Endothelial cell of umbilical vein (primary cell): ENCODE data around the gene SERF1B. TPM values are rescaled to one million over a fixed set of nuclear protein-coding genes. Genes with fewer than 3 reads are reported as not detected.
"Not testable (repeated sequence)": the region's sequence is repeated elsewhere in the genome, so short reads cannot be mapped to it uniquely, and the experiment has no call there.

ENCODE experiments used
- BruUV-seq: library from RNA; stranded (reverse); fragments of 400-500 nt; replicated peaks from 2 replicates; lab custom pipeline; 2021; lab: Mats Ljungman, UMichigan
- CTCF ChIA-PET: fragments of 300-600, 350-600 bp; sonication (Branson Sonifier 250); formaldehyde crosslinking; loops from one replicate; lab custom pipeline; 2021; ENCODE audit warnings: antibody characterized with exemption, inconsistent platforms; lab: Charles Lee
- POLR2A ChIA-PET: fragments of 300-600, 350-600 bp; sonication (Branson Sonifier 250); formaldehyde crosslinking; loops from one replicate; lab custom pipeline; 2021; ENCODE audit warnings: antibody characterized with exemption, inconsistent platforms; lab: Charles Lee
- DNase-seq: peaks from one replicate; pipeline ENCODE4 v3.0.0-alpha.2; 2011; ENCODE audit warnings: low read depth, low spot score
- FAIRE-seq: peaks from 2 replicates; lab custom pipeline; 2011; peaks lifted over from hg19 to GRCh38; lab: Jason Lieb, UNC
- H2AFZ ChIP-seq: 2 replicates; pipeline ENCODE4 v1.6.0; 2012; ENCODE audit warnings: low read depth, low read length, control low read depth, inconsistent platforms
- H3K27ac ChIP-seq: 2 replicates; pipeline ENCODE4 v1.5.1; 2011; ENCODE audit warnings: low read depth, mild to moderate bottlenecking, control low read depth, low read length, moderate library complexity; ENCODE audit not compliant: insufficient read depth
- H3K27me3 ChIP-seq, 2 experiments: 2 replicates each; pipeline versions ENCODE4 v1.6.0 to v1.6.1; 2011; ENCODE audit warnings: low read length in 2 of 2, mixed read lengths in 1 of 2; ENCODE audit not compliant: control insufficient read depth in 2 of 2, insufficient read depth in 2 of 2
- H3K36me3 ChIP-seq, 2 experiments: 2 replicates in 1 of 2; 3 replicates in 1 of 2; pipeline ENCODE4 v1.5.1; 2011; ENCODE audit warnings: low read length in 2 of 2, mild to moderate bottlenecking in 1 of 2, moderate library complexity in 1 of 2; ENCODE audit not compliant: control insufficient read depth in 2 of 2, insufficient read depth in 2 of 2; ENCODE audit errors: extremely low read depth in 1 of 2
- H3K4me1 ChIP-seq: 3 replicates; pipeline ENCODE4 v1.5.1; 2011; ENCODE audit warnings: mild to moderate bottlenecking, low read length; ENCODE audit not compliant: control insufficient read depth, insufficient read depth; ENCODE audit errors: extremely low read depth
- H3K4me2 ChIP-seq: 2 replicates; pipeline ENCODE4 v1.6.1; 2011; ENCODE audit warnings: low read length, control low read depth, mixed read lengths; ENCODE audit not compliant: insufficient read depth
- H3K4me3 ChIP-seq, 3 experiments: fragments of 200-600 bp in 1 of 3; sonication (generic), shearing (Covaris generic) in 1 of 3; replicated peaks in 1 of 3; 2 replicates each; pipeline ENCODE4 v1.5.1; 2011 to 2016; ENCODE audit warnings: control low read depth in 3 of 3, low read length in 3 of 3, mild to moderate bottlenecking in 2 of 3, inconsistent platforms in 1 of 3, low read depth in 1 of 3, moderate library complexity in 1 of 3; ENCODE audit not compliant: insufficient read depth in 1 of 3
- H3K79me2 ChIP-seq: 2 replicates; pipeline ENCODE4 v1.6.0; 2012; ENCODE audit warnings: low read length, inconsistent platforms; ENCODE audit not compliant: control insufficient read depth, insufficient read depth
- H3K9ac ChIP-seq: replicated peaks from 2 replicates; pipeline ENCODE3; 2011; ENCODE audit warnings: low read length, control low read depth; ENCODE audit not compliant: insufficient read depth; ENCODE audit errors: extremely low read depth
- H3K9me1 ChIP-seq: replicated peaks from 3 replicates; pipeline ENCODE4 v1.6.0; 2011; ENCODE audit warnings: mild to moderate bottlenecking, low read length; ENCODE audit not compliant: control insufficient read depth, insufficient read depth; ENCODE audit errors: extremely low read depth
- H3K9me3 ChIP-seq: replicated peaks from 2 replicates; pipeline ENCODE4 v1.5.1; 2012; ENCODE audit warnings: low read length, inconsistent platforms; ENCODE audit not compliant: control insufficient read depth, insufficient read depth
- H4K20me1 ChIP-seq: replicated peaks from 2 replicates; pipeline ENCODE3; 2011; ENCODE audit warnings: mild to moderate bottlenecking, low read length; ENCODE audit not compliant: control insufficient read depth, insufficient read depth; ENCODE audit errors: extremely low read depth
- dilution Hi-C: fragments of 300-500 bp; cut with MboI; formaldehyde crosslinking; loops from one replicate; pipeline ENCODE4 v1.15.0; 2019; ENCODE audit warnings: low sequenced_read_pairs; ENCODE audit not compliant: extremely low pct_ligation_motif_present
- intact Hi-C: fragments of 100-400 bp; cut with micrococcal nuclease; formaldehyde crosslinking; loops from one replicate; pipeline ENCODE4 v1.10.0; 2022
- polyA plus RNA-seq, 4 experiments: library from polyadenylated mRNA; depleted of rRNA in 3 of 4; stranded (reverse) in 3 of 4; unstranded in 1 of 4; fragments of >200 nt; gene quantifications; 2 replicates each; pipeline versions ENCODE4 v1.2.1 to v1.2.3, GENCODE V29; 2011 to 2012; ENCODE audit warnings: missing spikeins in 1 of 4
- total RNA-seq: library from RNA; stranded (reverse); gene quantifications from 2 replicates; pipeline ENCODE4 v1.2.3, GENCODE V29; 2021

The SERF1B gene
- total and polyA plus RNA-seq, 2 donors (not counting 3 experiments of a cell fraction or from before 2014, with no cell fraction given): 22.4 to 32.5 TPM

GRCh38 chr5:70020660-70021059, 4.4 kb upstream of the SERF1B start:
- FAIRE-seq, CTCF ChIA-PET, H4K20me1 ChIP-seq, H3K27ac ChIP-seq, H3K4me3 ChIP-seq, BruUV-seq, H3K27me3 ChIP-seq, H3K9me1 ChIP-seq, H3K4me2 ChIP-seq, H2AFZ ChIP-seq, dilution Hi-C loops, H3K4me1 ChIP-seq, H3K79me2 ChIP-seq, DNase-seq, H3K9me3 ChIP-seq, POLR2A ChIA-PET, intact Hi-C loops, H3K36me3 ChIP-seq, H3K9ac ChIP-seq: not testable (repeated sequence)

DNA sequence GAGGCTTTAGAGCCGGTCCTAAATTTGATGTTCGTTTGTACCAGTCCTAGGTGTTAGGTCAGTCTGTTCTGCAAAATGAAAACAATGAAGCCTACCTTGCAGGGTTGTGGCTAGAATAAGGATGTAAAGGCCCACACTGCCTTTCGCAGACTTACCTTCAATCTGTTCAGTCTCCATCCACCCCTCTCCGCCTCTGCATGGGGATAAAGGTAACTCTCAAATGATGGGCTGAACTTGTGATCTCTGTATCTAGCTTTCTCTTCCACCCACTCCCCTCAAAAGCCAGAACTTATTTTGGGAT, 744 bp downstream of the SERF1B start:
- FAIRE-seq, H3K9me1 ChIP-seq, H3K27me3 ChIP-seq, H3K9ac ChIP-seq, H3K9me3 ChIP-seq, POLR2A ChIA-PET, H3K36me3 ChIP-seq, BruUV-seq, dilution Hi-C loops, intact Hi-C loops, CTCF ChIA-PET, H2AFZ ChIP-seq, DNase-seq, H3K27ac ChIP-seq, H3K4me2 ChIP-seq, H3K4me3 ChIP-seq, H4K20me1 ChIP-seq, H3K4me1 ChIP-seq, H3K79me2 ChIP-seq: not testable (repeated sequence)

GRCh38 chr5:70031204-70031603, 6.2 kb downstream of the SERF1B start:
- intact Hi-C loops, BruUV-seq, POLR2A ChIA-PET: not testable (repeated sequence)

DNA sequence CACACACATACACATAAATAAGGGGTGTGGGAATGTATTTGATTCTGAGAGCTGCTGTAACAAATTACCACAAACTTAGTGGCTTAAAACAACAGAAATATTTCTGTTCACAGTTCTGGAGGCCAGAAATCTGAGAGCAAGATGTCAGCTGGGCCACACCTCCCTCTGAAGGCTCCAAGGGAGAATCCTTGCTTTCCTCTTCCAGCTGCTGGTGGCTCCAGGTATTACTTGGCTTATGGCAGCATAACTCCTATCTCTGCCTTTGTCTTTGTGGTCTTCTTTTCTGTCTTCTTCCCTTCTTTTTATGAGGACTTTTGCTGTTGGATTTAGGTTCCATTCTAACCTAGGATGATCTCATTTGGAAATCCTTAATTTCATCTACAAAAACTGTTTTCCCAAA, 16.4 kb downstream of the SERF1B start:
- H3K79me2 ChIP-seq, H4K20me1 ChIP-seq, FAIRE-seq, H3K27me3 ChIP-seq, H3K36me3 ChIP-seq, H3K9me1 ChIP-seq, H3K27ac ChIP-seq, POLR2A ChIA-PET, CTCF ChIA-PET, dilution Hi-C loops, H3K4me2 ChIP-seq, DNase-seq, intact Hi-C loops, H2AFZ ChIP-seq, H3K9ac ChIP-seq, BruUV-seq, H3K4me1 ChIP-seq, H3K4me3 ChIP-seq, H3K9me3 ChIP-seq: not testable (repeated sequence)

More at GRCh38 chr5:70031204-70031603, 6.2 kb downstream of the SERF1B start:
- H4K20me1 ChIP-seq, H3K4me1 ChIP-seq, H3K27me3 ChIP-seq, dilution Hi-C loops, H3K9ac ChIP-seq, H3K36me3 ChIP-seq, H3K4me3 ChIP-seq, DNase-seq, FAIRE-seq, CTCF ChIA-PET, H3K79me2 ChIP-seq, H2AFZ ChIP-seq, H3K27ac ChIP-seq, H3K9me3 ChIP-seq, H3K4me2 ChIP-seq, H3K9me1 ChIP-seq: not testable (repeated sequence)
